Thyroid gland (tissue), 4 donors: ENCODE measurements around the gene TAF11L9.

Experiments
- CTCF ChIP-seq, 6 experiments: fragments of 200-600 bp in 3 of 6; fragments of 450-650 bp in 3 of 6; sonication (generic) in 3 of 6; IDR thresholded peaks; one replicate each; pipeline ENCODE4 v1.5.1; 2016 to 2019; ENCODE audit warnings: antibody characterized with exemption in 6 of 6, mild to moderate bottlenecking in 2 of 6, inconsistent platforms in 1 of 6, moderate library complexity in 1 of 6
- POLR2A ChIP-seq, 2 donors: fragments of 450-650 bp; IDR thresholded peaks; one replicate each; pipeline ENCODE4 v1.6.1; 2017; ENCODE audit warnings: antibody characterized with exemption in 2 of 2, mild to moderate bottlenecking in 2 of 2, moderate library complexity in 1 of 2

DNA sequence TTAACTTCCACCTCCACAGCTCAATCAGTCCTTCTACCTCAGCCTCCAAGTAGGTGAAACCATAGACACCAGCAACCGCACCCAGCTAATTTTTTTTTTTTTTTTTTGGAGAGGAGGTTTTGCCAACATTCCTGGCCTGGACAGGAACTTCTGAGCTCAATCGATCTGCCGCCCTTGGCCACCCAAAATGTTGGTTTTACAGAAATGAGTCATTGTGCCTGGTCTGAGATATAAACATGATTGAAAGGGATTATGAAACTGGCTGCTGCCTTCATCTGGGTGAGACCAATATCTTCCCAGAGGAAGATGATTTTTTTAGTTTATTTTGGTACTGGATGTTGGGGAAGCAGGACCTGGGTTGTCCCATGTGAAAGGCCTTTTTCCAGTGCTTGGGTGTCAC lies 25.2 kb upstream of the TAF11L9 start:
- TF ChIP-seq CTCF (IDR thresholded peaks at IDR 0.05) = no peak
- TF ChIP-seq POLR2A (IDR thresholded peaks at IDR 0.05) = no peak
